ENCODE data around the gene SPAG17. TPM values are rescaled to one million over a fixed set of nuclear protein-coding genes. Genes with fewer than 3 reads are reported as not detected.

Gene SPAG17
- total RNA-seq, 1 donor from 2014 or later: 1.6 TPM

GRCh38 chr1:118202076-118202608, 17.1 kb upstream of the SPAG17 start:
- H3K4me3 ChIP-seq: no peak overlapping the region
- H3K4me2 ChIP-seq: no peak overlapping the region
- H3K4me1 Mint-ChIP-seq: no peaks in the 10 kb centered on the region
- H4K20me1 ChIP-seq (ENCODE audit: low read depth): no peaks in the 10 kb centered on the region
- H3K27ac ChIP-seq: no peak overlapping the region
- no peaks in the 10 kb centered on the region for H3K9me3 ChIP-seq (ENCODE audit: low read depth)
- H3K36me3 ChIP-seq: no peaks in the 10 kb centered on the region
- no peaks in the 10 kb centered on the region for H3K27me3 ChIP-seq
- peaks cover 2% of the 10 kb centered on the region for H3K9me3 Mint-ChIP-seq
- H3K4me3 Mint-ChIP-seq: no peak overlapping the region
- DNase-seq (ENCODE audit: low spot score): no peak
- H3K27ac Mint-ChIP-seq: no peak overlapping the region
- H3F3A ChIP-seq (ENCODE audit: low read depth): no peaks in the 10 kb centered on the region
- no peak overlapping the region for H2AFZ ChIP-seq (replicated peaks)
- H3K27me3 Mint-ChIP-seq (ENCODE audit: insufficient read depth, low read depth): peaks cover 2% of the 10 kb centered on the region
- no peaks in the 10 kb centered on the region for H3K36me3 Mint-ChIP-seq
- H3K79me2 ChIP-seq (ENCODE audit: low read depth): no peaks in the 10 kb centered on the region
- TF ChIP-seq EZH2phosphoT487 (IDR thresholded peaks at IDR 0.05) (no peak), CTCF (IDR thresholded peaks at IDR 0.05) (no peak)
- H3K4me1 ChIP-seq: no peaks in the 10 kb centered on the region
- H3K9ac ChIP-seq: no peak overlapping the region

GRCh38 chr1:118201524-118201923, 16.5 kb upstream of the SPAG17 start:
- H3K9ac ChIP-seq: no peak overlapping the region
- no peaks in the 10 kb centered on the region for H4K20me1 ChIP-seq (ENCODE audit: low read depth)
- no peaks in the 10 kb centered on the region for H3K9me3 ChIP-seq (ENCODE audit: low read depth)
- no peak overlapping the region for H3K4me3 Mint-ChIP-seq
- no peaks in the 10 kb centered on the region for H3K4me1 Mint-ChIP-seq
- TF ChIP-seq CTCF (IDR thresholded peaks at IDR 0.05) (no peak), EZH2 (IDR thresholded peaks at IDR 0.05) (no peak), EZH2phosphoT487 (IDR thresholded peaks at IDR 0.05) (no peak)
- no peaks in the 10 kb centered on the region for H3F3A ChIP-seq (ENCODE audit: low read depth)
- peaks cover 2% of the 10 kb centered on the region for H3K9me3 Mint-ChIP-seq
- H3K36me3 Mint-ChIP-seq: no peaks in the 10 kb centered on the region
- H3K27ac ChIP-seq: no peak overlapping the region
- no peaks in the 10 kb centered on the region for H3K27me3 ChIP-seq
- DNase-seq (ENCODE audit: low spot score): no peak
- H3K4me3 ChIP-seq: no peak overlapping the region
- no peaks in the 10 kb centered on the region for H3K4me1 ChIP-seq
- peaks cover 2% of the 10 kb centered on the region for H3K27me3 Mint-ChIP-seq (ENCODE audit: insufficient read depth, low read depth)
- H2AFZ ChIP-seq (replicated peaks): no peak overlapping the region
- no peaks in the 10 kb centered on the region for H3K36me3 ChIP-seq
- H3K79me2 ChIP-seq (ENCODE audit: low read depth): no peaks in the 10 kb centered on the region
- H3K27ac Mint-ChIP-seq: no peak overlapping the region
- H3K4me2 ChIP-seq: no peak overlapping the region

- no peaks in the 10 kb centered on the region for H3F3A ChIP-seq (ENCODE audit: low read depth)
- H2AFZ ChIP-seq (replicated peaks): no peak overlapping the region
- TF ChIP-seq EZH2phosphoT487 (IDR thresholded peaks at IDR 0.05): no peak
- no peak for TF ChIP-seq CTCF (IDR thresholded peaks at IDR 0.05)
- no peak for TF ChIP-seq EZH2 (IDR thresholded peaks at IDR 0.05)
These were observed 15.8 kb upstream of the SPAG17 start for GRCh38 chr1:118200836-118201235.

More at GRCh38 chr1:118200836-118201235, 15.8 kb upstream of the SPAG17 start:
- no peak for DNase-seq (ENCODE audit: low spot score)
- Histone ChIP-seq H3K27me3 (no peaks in the 10 kb centered on the region), H3K36me3 (no peaks in the 10 kb centered on the region), H3K9ac (no peak overlapping the region), H3K9me3 (ENCODE audit: low read depth) (no peaks in the 10 kb centered on the region), H4K20me1 (ENCODE audit: low read depth) (no peaks in the 10 kb centered on the region), H3K4me3 (no peak overlapping the region), H3K4me2 (no peak overlapping the region), H3K4me1 (no peaks in the 10 kb centered on the region), H3K79me2 (ENCODE audit: low read depth) (no peaks in the 10 kb centered on the region), H3K27ac (no peak overlapping the region)
- no peak overlapping the region for H3K4me3 Mint-ChIP-seq
- no peaks in the 10 kb centered on the region for H3K4me1 Mint-ChIP-seq
- H3K9me3 Mint-ChIP-seq: peaks cover 2% of the 10 kb centered on the region
- peaks cover 2% of the 10 kb centered on the region for H3K27me3 Mint-ChIP-seq (ENCODE audit: insufficient read depth, low read depth)
- no peaks in the 10 kb centered on the region for H3K36me3 Mint-ChIP-seq
- no peak overlapping the region for H3K27ac Mint-ChIP-seq
